GM12892 (cell line): ENCODE results near the gene TLDC2.

Source experiments
- POLR2A ChIP-seq: IDR thresholded peaks from 2 replicates; pipeline ENCODE4 v1.6.1; 2011; ENCODE audit warnings: low read depth, low read length, control low read depth
- POLR2AphosphoS5 ChIP-seq: IDR thresholded peaks from 2 replicates; pipeline ENCODE4 v1.6.1; 2011; ENCODE audit warnings: low read depth, low read length, control low read depth

GRCh38 chr20:36861875-36862801, 13.8 kb upstream of the TLDC2 start:
- TF ChIP-seq POLR2AphosphoS5 = no peak
- no peak for TF ChIP-seq POLR2A
